WTC11 (cell line): Measurements from ENCODE around the gene SOD2. TPM values are rescaled to one million over a fixed set of nuclear protein-coding genes. Genes with fewer than 3 reads are reported as not detected.

ENCODE experiments used
- ATAC-seq: fragments of 200-7000 bp; cut with Tn5 transposase; 2 replicates; pipeline ENCODE4 v1.10.0; 2021; ENCODE audit warnings: mild to moderate bottlenecking, moderate library complexity
- CTCF ChIA-PET: fragments of 300-600 bp; sonication (Branson Sonifier 250); formaldehyde crosslinking; loops from one replicate; lab custom pipeline; 2021; ENCODE audit warnings: antibody characterized with exemption; lab: Charles Lee
- POLR2A ChIA-PET: fragments of 350-600 bp; sonication (Branson Sonifier 250); formaldehyde crosslinking; loops from one replicate; lab custom pipeline; 2021; ENCODE audit warnings: antibody characterized with exemption; lab: Charles Lee
- DNase-seq: peaks from one replicate; pipeline ENCODE4 v3.0.0; 2021; ENCODE audit warnings: low spot score
- H3K27ac Mint-ChIP-seq: 2 replicates; pipeline ENCODE4 v1.8.0; 2021; ENCODE audit warnings: mixed read lengths
- H3K27me3 Mint-ChIP-seq: 2 replicates; pipeline ENCODE4 v1.8.0; 2021; ENCODE audit warnings: low read depth, mild to moderate bottlenecking, moderate library complexity, mixed read lengths
- H3K36me3 Mint-ChIP-seq: 2 replicates; pipeline ENCODE4 v1.8.0; 2021; ENCODE audit warnings: mixed read lengths
- H3K4me1 Mint-ChIP-seq: 2 replicates; pipeline ENCODE4 v1.8.0; 2022; ENCODE audit warnings: mixed read lengths
- H3K4me3 Mint-ChIP-seq: 2 replicates; pipeline ENCODE4 v1.8.0; 2021; ENCODE audit warnings: mild to moderate bottlenecking, moderate library complexity, mixed read lengths
- H3K9me3 Mint-ChIP-seq: 2 replicates; pipeline ENCODE4 v1.8.0; 2021; ENCODE audit warnings: mixed read lengths
- ATF1 ChIP-seq: sonication (generic); formaldehyde crosslinking; IDR thresholded peaks from 2 replicates; pipeline ENCODE4 v1.8.1; 2023; ENCODE audit warnings: mild to moderate bottlenecking, moderate library complexity, missing genetic modification reagents
- ATF6 ChIP-seq: sonication (generic); formaldehyde crosslinking; IDR thresholded peaks from 2 replicates; pipeline ENCODE4 v1.8.1; 2023; ENCODE audit warnings: mild to moderate bottlenecking, missing genetic modification reagents
- CBFB ChIP-seq: sonication (generic); formaldehyde crosslinking; IDR thresholded peaks from 2 replicates; pipeline ENCODE4 v1.8.1; 2022; ENCODE audit warnings: mild to moderate bottlenecking, low read depth, missing genetic modification reagents
- CREM ChIP-seq: sonication (generic); formaldehyde crosslinking; IDR thresholded peaks from 2 replicates; pipeline ENCODE4 v1.8.1; 2022; ENCODE audit warnings: mild to moderate bottlenecking, missing genetic modification reagents, moderate library complexity
- GABPB1 ChIP-seq: sonication (generic); formaldehyde crosslinking; IDR thresholded peaks from 2 replicates; pipeline ENCODE4 v1.8.1; 2023; ENCODE audit warnings: mild to moderate bottlenecking, missing genetic modification reagents
- HMGXB4 ChIP-seq: sonication (generic); formaldehyde crosslinking; IDR thresholded peaks from 2 replicates; pipeline ENCODE4 v1.8.1; 2023; ENCODE audit warnings: mild to moderate bottlenecking, moderate library complexity, missing genetic modification reagents
- MAX ChIP-seq: sonication (generic); formaldehyde crosslinking; IDR thresholded peaks from 2 replicates; pipeline ENCODE4 v1.8.0; 2022; ENCODE audit warnings: mild to moderate bottlenecking, missing genetic modification reagents
- NFATC4 ChIP-seq: fragments of 250-450 bp; sonication (Bioruptor Pico); IDR thresholded peaks from 2 replicates; pipeline ENCODE4 v1.9.0; 2021; ENCODE audit warnings: mild to moderate bottlenecking
- OVOL2 ChIP-seq: fragments of 250-450 bp; sonication (Bioruptor Pico); IDR thresholded peaks from 2 replicates; pipeline ENCODE4 v1.9.0; 2021; ENCODE audit warnings: mild to moderate bottlenecking, borderline replicate concordance
- RELA ChIP-seq: sonication (generic); formaldehyde crosslinking; IDR thresholded peaks from 2 replicates; pipeline ENCODE4 v1.8.1; 2022; ENCODE audit warnings: missing genetic modification reagents, mild to moderate bottlenecking, borderline replicate concordance
- TEAD4 ChIP-seq: sonication (generic); formaldehyde crosslinking; IDR thresholded peaks from 2 replicates; pipeline ENCODE4 v1.8.0; 2022; ENCODE audit warnings: mild to moderate bottlenecking, missing genetic modification reagents
- ZMAT4 ChIP-seq: fragments of 250-450 bp; sonication (Bioruptor Pico); IDR thresholded peaks from 2 replicates; pipeline ENCODE4 v1.9.0; 2021; ENCODE audit warnings: mild to moderate bottlenecking
- ZSCAN18 ChIP-seq: fragments of 250-450 bp; sonication (Bioruptor Pico); IDR thresholded peaks from 2 replicates; pipeline ENCODE4 v2.1.2; 2022; ENCODE audit warnings: mild to moderate bottlenecking, moderate library complexity
- total RNA-seq: library from RNA; stranded (reverse); gene quantifications from 3 replicates; pipeline ENCODE4 v1.2.3, GENCODE V29; 2021
- TF ChIP-seq, protein P1 (sequence below): sonication (generic); formaldehyde crosslinking; IDR thresholded peaks from 2 replicates; pipeline ENCODE4 v1.8.0; 2023; ENCODE audit warnings: missing genetic modification reagents, mild to moderate bottlenecking, borderline replicate concordance
- TF ChIP-seq, protein P2 (sequence below): sonication (generic); formaldehyde crosslinking; IDR thresholded peaks from 2 replicates; pipeline ENCODE4 v1.8.0; 2022; ENCODE audit warnings: mild to moderate bottlenecking, missing genetic modification reagents
- TF ChIP-seq, protein P3 (sequence below): sonication (generic); formaldehyde crosslinking; IDR thresholded peaks from 2 replicates; pipeline ENCODE4 v1.8.1; 2022; ENCODE audit warnings: mild to moderate bottlenecking, missing genetic modification reagents, moderate library complexity, borderline replicate concordance

SOD2 gene
- total RNA-seq, 1 experiment from 2014 or later = 82.6 TPM

- TF ChIP-seq HMGXB4 = no peak
- TF ChIP-seq GABPB1 (CRISPR knock-in tag) = peak; percentile 50
- no peak for TF ChIP-seq RELA (CRISPR knock-in tag)
- no peak for TF ChIP-seq CREM (CRISPR knock-in tag)
- TF ChIP-seq, protein P1, sequence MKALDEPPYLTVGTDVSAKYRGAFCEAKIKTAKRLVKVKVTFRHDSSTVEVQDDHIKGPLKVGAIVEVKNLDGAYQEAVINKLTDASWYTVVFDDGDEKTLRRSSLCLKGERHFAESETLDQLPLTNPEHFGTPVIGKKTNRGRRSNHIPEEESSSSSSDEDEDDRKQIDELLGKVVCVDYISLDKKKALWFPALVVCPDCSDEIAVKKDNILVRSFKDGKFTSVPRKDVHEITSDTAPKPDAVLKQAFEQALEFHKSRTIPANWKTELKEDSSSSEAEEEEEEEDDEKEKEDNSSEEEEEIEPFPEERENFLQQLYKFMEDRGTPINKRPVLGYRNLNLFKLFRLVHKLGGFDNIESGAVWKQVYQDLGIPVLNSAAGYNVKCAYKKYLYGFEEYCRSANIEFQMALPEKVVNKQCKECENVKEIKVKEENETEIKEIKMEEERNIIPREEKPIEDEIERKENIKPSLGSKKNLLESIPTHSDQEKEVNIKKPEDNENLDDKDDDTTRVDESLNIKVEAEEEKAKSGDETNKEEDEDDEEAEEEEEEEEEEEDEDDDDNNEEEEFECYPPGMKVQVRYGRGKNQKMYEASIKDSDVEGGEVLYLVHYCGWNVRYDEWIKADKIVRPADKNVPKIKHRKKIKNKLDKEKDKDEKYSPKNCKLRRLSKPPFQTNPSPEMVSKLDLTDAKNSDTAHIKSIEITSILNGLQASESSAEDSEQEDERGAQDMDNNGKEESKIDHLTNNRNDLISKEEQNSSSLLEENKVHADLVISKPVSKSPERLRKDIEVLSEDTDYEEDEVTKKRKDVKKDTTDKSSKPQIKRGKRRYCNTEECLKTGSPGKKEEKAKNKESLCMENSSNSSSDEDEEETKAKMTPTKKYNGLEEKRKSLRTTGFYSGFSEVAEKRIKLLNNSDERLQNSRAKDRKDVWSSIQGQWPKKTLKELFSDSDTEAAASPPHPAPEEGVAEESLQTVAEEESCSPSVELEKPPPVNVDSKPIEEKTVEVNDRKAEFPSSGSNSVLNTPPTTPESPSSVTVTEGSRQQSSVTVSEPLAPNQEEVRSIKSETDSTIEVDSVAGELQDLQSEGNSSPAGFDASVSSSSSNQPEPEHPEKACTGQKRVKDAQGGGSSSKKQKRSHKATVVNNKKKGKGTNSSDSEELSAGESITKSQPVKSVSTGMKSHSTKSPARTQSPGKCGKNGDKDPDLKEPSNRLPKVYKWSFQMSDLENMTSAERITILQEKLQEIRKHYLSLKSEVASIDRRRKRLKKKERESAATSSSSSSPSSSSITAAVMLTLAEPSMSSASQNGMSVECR (CRISPR knock-in tag) = peak; percentile 75
- TF ChIP-seq, protein P2, sequence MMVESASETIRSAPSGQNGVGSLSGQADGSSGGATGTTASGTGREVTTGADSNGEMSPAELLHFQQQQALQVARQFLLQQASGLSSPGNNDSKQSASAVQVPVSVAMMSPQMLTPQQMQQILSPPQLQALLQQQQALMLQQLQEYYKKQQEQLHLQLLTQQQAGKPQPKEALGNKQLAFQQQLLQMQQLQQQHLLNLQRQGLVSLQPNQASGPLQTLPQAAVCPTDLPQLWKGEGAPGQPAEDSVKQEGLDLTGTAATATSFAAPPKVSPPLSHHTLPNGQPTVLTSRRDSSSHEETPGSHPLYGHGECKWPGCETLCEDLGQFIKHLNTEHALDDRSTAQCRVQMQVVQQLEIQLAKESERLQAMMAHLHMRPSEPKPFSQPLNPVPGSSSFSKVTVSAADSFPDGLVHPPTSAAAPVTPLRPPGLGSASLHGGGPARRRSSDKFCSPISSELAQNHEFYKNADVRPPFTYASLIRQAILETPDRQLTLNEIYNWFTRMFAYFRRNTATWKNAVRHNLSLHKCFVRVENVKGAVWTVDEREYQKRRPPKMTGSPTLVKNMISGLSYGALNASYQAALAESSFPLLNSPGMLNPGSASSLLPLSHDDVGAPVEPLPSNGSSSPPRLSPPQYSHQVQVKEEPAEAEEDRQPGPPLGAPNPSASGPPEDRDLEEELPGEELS (CRISPR knock-in tag) = peak; percentile 14; the same call in 1 of the 2 replicates
- TF ChIP-seq ATF1 (CRISPR knock-in tag) = no peak
- no peak for TF ChIP-seq CBFB (CRISPR knock-in tag)
- TF ChIP-seq TEAD4 (CRISPR knock-in tag) = peak; percentile 38; the same call in 1 of the 2 replicates
These were observed at the start of gene SOD2 (continued) for GRCh38 chr6:159693128-159693893.

DNA sequence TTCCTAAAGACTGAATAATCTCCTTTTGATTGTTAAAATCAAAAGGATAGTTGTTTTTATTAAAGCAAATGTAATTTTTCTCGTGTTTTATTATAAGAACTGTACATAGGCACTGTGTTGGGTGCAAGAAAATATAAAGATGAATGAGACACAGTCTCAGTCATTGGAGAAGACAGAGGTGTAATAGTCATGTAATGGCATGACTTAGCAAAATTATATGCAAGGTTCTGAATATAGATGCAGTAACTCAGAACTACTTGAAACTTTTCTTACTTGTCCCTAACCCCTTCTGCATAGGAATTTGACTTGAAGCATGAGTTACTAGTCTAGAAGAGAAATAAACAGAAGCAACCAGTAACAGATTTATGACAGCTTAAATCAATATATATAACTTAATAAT, 49.1 kb upstream of the SOD2 start:
- ChIA-PET POLR2A (no interaction called here), CTCF (no interaction called here)
- Mint-ChIP-seq H3K27me3 (no peaks in the 10 kb centered on the region), H3K36me3 (peaks cover 73% of the 10 kb centered on the region), H3K9me3 (no peaks in the 10 kb centered on the region), H3K27ac (peak overlapping the region; percentile 57; the same call in 1 of the 2 replicates), H3K4me3 (no peak overlapping the region), H3K4me1 (no peaks in the 10 kb centered on the region)
- ATAC-seq (no peak), DNase-seq (no peak)
- TF ChIP-seq ZSCAN18 (CRISPR knock-in tag) (no peak), ATF6 (CRISPR knock-in tag) (no peak), NFATC4 (CRISPR knock-in tag) (no peak), ZMAT4 (CRISPR knock-in tag) (no peak), OVOL2 (no peak), MAX (CRISPR knock-in tag) (no peak)
- TF ChIP-seq, protein P3, sequence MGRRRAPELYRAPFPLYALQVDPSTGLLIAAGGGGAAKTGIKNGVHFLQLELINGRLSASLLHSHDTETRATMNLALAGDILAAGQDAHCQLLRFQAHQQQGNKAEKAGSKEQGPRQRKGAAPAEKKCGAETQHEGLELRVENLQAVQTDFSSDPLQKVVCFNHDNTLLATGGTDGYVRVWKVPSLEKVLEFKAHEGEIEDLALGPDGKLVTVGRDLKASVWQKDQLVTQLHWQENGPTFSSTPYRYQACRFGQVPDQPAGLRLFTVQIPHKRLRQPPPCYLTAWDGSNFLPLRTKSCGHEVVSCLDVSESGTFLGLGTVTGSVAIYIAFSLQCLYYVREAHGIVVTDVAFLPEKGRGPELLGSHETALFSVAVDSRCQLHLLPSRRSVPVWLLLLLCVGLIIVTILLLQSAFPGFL (CRISPR knock-in tag) = no peak
- TF ChIP-seq, protein P1 (CRISPR knock-in tag) = no peak
